Measurements from ENCODE around the gene DIDO1. TPM values are rescaled to one million over a fixed set of nuclear protein-coding genes. Genes with fewer than 3 reads are reported as not detected.
"Not testable (repeated sequence)": the region's sequence is repeated elsewhere in the genome, so short reads cannot be mapped to it uniquely, and the experiment has no call there.

Gene DIDO1
- total RNA-seq, 3 donors from 2014 or later (not counting 1 experiment from before 2014, with no cell fraction given): 79.5 to 116 (median 83.4) TPM

- H3K27ac ChIP-seq (ENCODE audit: low read length): no peak overlapping the region
- H3K4me3 ChIP-seq (ENCODE audit: low read length): no peak overlapping the region
- no peaks in the 10 kb centered on the region for H3K27me3 ChIP-seq (ENCODE audit: control insufficient read depth, insufficient read depth, low read length)
- Mint-ChIP-seq H3K4me3 (no peak overlapping the region), H3K27ac (no peak overlapping the region), H3K36me3 (peaks cover 6% of the 10 kb centered on the region), H3K4me1 (peaks cover 12% of the 10 kb centered on the region in 2 donors), H3K27me3 (ENCODE audit: low read depth in 2 of 2) (no peaks in the 10 kb centered on the region), H3K9me3 (no peaks in the 10 kb centered on the region)
- intact Hi-C loops (cut with micrococcal nuclease): no loop called here
- ATAC-seq (no peak), DNase-seq (no peak)
- WGBS (ENCODE audit: insufficient coverage): 91% methylated on average over 13 of the region's 13 CpGs
- no peak for TF ChIP-seq CTCF (IDR thresholded peaks at IDR 0.05)
- no peaks in the 10 kb centered on the region for H3K4me1 ChIP-seq (ENCODE audit: control insufficient read depth, insufficient read depth, low read length)
- H3K36me3 ChIP-seq (ENCODE audit: control insufficient read depth, insufficient read depth, low read length): peaks cover 13% of the 10 kb centered on the region
- no peaks in the 10 kb centered on the region for H3K9me3 ChIP-seq (ENCODE audit: control insufficient read depth, insufficient read depth, low read length)
Observed at GRCh38 chr20:62854121-62854520, 72.2 kb downstream of the DIDO1 start.

- H3K27me3 Mint-ChIP-seq (ENCODE audit: low read depth in 2 of 2); ATAC-seq; H3K27ac Mint-ChIP-seq; DNase-seq; intact Hi-C loops (cut with micrococcal nuclease); H3K36me3 Mint-ChIP-seq; H3K4me3 Mint-ChIP-seq; H3K4me1 ChIP-seq (ENCODE audit: control insufficient read depth, insufficient read depth, low read length); H3K9me3 ChIP-seq (ENCODE audit: control insufficient read depth, insufficient read depth, low read length); H3K9me3 Mint-ChIP-seq; H3K4me3 ChIP-seq (ENCODE audit: low read length); H3K27me3 ChIP-seq (ENCODE audit: control insufficient read depth, insufficient read depth, low read length); H3K27ac ChIP-seq (ENCODE audit: low read length): not testable (repeated sequence)
- peaks cover 13% of the 10 kb centered on the region for H3K36me3 ChIP-seq (ENCODE audit: control insufficient read depth, insufficient read depth, low read length)
- peaks cover 10% of the 10 kb centered on the region in 2 donors for H3K4me1 Mint-ChIP-seq
- 96% methylated on average over 6 of the region's 6 CpGs for WGBS (ENCODE audit: insufficient coverage)
Observed at GRCh38 chr20:62853304-62853703, 73.0 kb downstream of the DIDO1 start.

GRCh38 chr20:62852841-62853240, 73.5 kb downstream of the DIDO1 start:
- H3K4me3 Mint-ChIP-seq: no peak overlapping the region
- DNase-seq (no peak), ATAC-seq (no peak)
- no peak overlapping the region for H3K27ac ChIP-seq (ENCODE audit: low read length)
- H3K9me3 Mint-ChIP-seq: no peaks in the 10 kb centered on the region
- H3K36me3 ChIP-seq (ENCODE audit: control insufficient read depth, insufficient read depth, low read length): peaks cover 13% of the 10 kb centered on the region
- TF ChIP-seq CTCF (IDR thresholded peaks at IDR 0.05): no peak
- intact Hi-C loops (cut with micrococcal nuclease): no loop called here
- WGBS (ENCODE audit: insufficient coverage): 96% methylated on average over 12 of the region's 12 CpGs
- H3K4me3 ChIP-seq (ENCODE audit: low read length): no peak overlapping the region
- H3K27me3 Mint-ChIP-seq (ENCODE audit: low read depth in 2 of 2): no peaks in the 10 kb centered on the region
- H3K36me3 Mint-ChIP-seq: peaks cover 6% of the 10 kb centered on the region
- no peaks in the 10 kb centered on the region for H3K4me1 ChIP-seq (ENCODE audit: control insufficient read depth, insufficient read depth, low read length)
- H3K27me3 ChIP-seq (ENCODE audit: control insufficient read depth, insufficient read depth, low read length): no peaks in the 10 kb centered on the region
- no peaks in the 10 kb centered on the region for H3K9me3 ChIP-seq (ENCODE audit: control insufficient read depth, insufficient read depth, low read length)
- peaks cover 6 to 8% of the 10 kb centered on the region in 2 donors for H3K4me1 Mint-ChIP-seq
- no peak overlapping the region for H3K27ac Mint-ChIP-seq

- H3K4me3 Mint-ChIP-seq: no peak overlapping the region
- no peak overlapping the region for H3K27ac Mint-ChIP-seq
Observed at GRCh38 chr20:62852196-62852595, 74.1 kb downstream of the DIDO1 start.

More at GRCh38 chr20:62852196-62852595, 74.1 kb downstream of the DIDO1 start:
- no peak overlapping the region for H3K4me3 ChIP-seq (ENCODE audit: low read length)
- peaks cover 12% of the 10 kb centered on the region for H3K36me3 ChIP-seq (ENCODE audit: control insufficient read depth, insufficient read depth, low read length)
- DNase-seq (no peak), ATAC-seq (no peak)
- no peak overlapping the region for H3K27ac ChIP-seq (ENCODE audit: low read length)
- no peaks in the 10 kb centered on the region for H3K27me3 Mint-ChIP-seq (ENCODE audit: low read depth in 2 of 2)
- peaks cover 6 to 10% of the 10 kb centered on the region in 2 donors for H3K4me1 Mint-ChIP-seq
- H3K27me3 ChIP-seq (ENCODE audit: control insufficient read depth, insufficient read depth, low read length): no peaks in the 10 kb centered on the region
- intact Hi-C loops (cut with micrococcal nuclease): no loop called here
- TF ChIP-seq CTCF (IDR thresholded peaks at IDR 0.05): no peak
- H3K9me3 ChIP-seq (ENCODE audit: control insufficient read depth, insufficient read depth, low read length): no peaks in the 10 kb centered on the region
- H3K9me3 Mint-ChIP-seq: no peaks in the 10 kb centered on the region
- H3K4me1 ChIP-seq (ENCODE audit: control insufficient read depth, insufficient read depth, low read length): no peaks in the 10 kb centered on the region
- 80% methylated on average over 8 of the region's 8 CpGs for WGBS (ENCODE audit: insufficient coverage)
- H3K36me3 Mint-ChIP-seq: peaks cover 1% of the 10 kb centered on the region
